ENCODE results near the gene ACADL. TPM values are rescaled to one million over a fixed set of nuclear protein-coding genes. Genes with fewer than 3 reads are reported as not detected.

ACADL gene
- total RNA-seq, 1 experiment from 2014 or later, result not detected

DNA sequence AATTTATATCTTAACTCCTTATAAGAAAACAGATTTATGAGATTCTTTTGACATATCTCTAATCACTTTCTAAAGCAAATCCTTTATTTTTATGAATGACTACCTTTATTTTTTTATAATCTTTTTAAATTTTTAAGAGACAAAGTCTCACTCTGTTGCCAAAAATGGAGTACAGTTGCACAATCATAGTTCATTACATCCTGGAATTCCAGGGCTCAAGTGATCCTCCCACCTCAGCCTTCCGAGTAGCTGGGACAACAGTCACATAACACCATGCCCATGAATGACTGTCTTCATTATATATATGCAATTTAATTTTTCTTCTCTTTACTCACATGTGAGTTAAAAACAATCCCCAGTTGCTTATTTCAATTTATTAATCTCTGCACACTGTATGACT is 21.7 kb downstream of the ACADL start:
- Histone ChIP-seq H3K9ac (ENCODE audit: low read length) (no peak overlapping the region), H4K20me1 (ENCODE audit: insufficient read depth) (no peaks in the 10 kb centered on the region), H3K4me3 (replicated peaks in 1 of 2; ENCODE audit: low read depth in 1 of 2, low read length in 2 of 2) (no peak overlapping the region), H3K4me1 (ENCODE audit: control insufficient read depth in 1 of 2, insufficient read depth in 2 of 2, low read length in 2 of 2) (no peaks in the 10 kb centered on the region), H3K79me2 (ENCODE audit: insufficient read depth, low read length) (no peaks in the 10 kb centered on the region), H3K9me2 (ENCODE audit: insufficient read depth) (no peaks in the 10 kb centered on the region), H2AFZ (ENCODE audit: low read depth, low read length, poor library complexity, severe bottlenecking) (no peak overlapping the region), H3K27me3 (ENCODE audit: insufficient read depth, low read length) (no peaks in the 10 kb centered on the region), H3K36me3 (ENCODE audit: control insufficient read depth in 1 of 2, insufficient read depth in 2 of 2, low read length in 2 of 2) (no peaks in the 10 kb centered on the region), H3K27ac (ENCODE audit: low read depth, low read length) (no peak overlapping the region), H3K9me3 (ENCODE audit: control insufficient read depth in 1 of 2, insufficient read depth in 1 of 2, low read depth in 1 of 2, low read length in 2 of 2) (no peaks in the 10 kb centered on the region), H3K4me2 (ENCODE audit: low read length) (no peak overlapping the region)
- DNase-seq (ENCODE audit: low read depth, low spot score) (no peak), ATAC-seq (no peak)
- POLR2A ChIA-PET, result no interaction called here
- CTCF ChIA-PET, result no interaction called here
- intact Hi-C loops (cut with micrococcal nuclease), result no loop called here
- BruUV-seq (replicated peaks), result no TSS peak
- TF ChIP-seq ELF1 (IDR thresholded peaks at IDR 0.05; ENCODE audit: borderline replicate concordance, low read depth) (no peak), ZFX (IDR thresholded peaks at IDR 0.05) (no peak), SP1 (IDR thresholded peaks at IDR 0.05; ENCODE audit: low read depth) (no peak), EZH2phosphoT487 (IDR thresholded peaks at IDR 0.05; ENCODE audit: borderline replicate concordance) (no peak), CEBPB (IDR thresholded peaks at IDR 0.05; ENCODE audit: low read depth) (no peak), POLR2AphosphoS5 (IDR thresholded peaks at IDR 0.05; ENCODE audit: low read depth, low read length) (no peak), SRF (IDR thresholded peaks at IDR 0.05; ENCODE audit: low read depth) (no peak), POLR2A (IDR thresholded peaks at IDR 0.05; ENCODE audit: borderline replicate concordance, extremely low read depth, insufficient read depth, insufficient read length) (no peak), CBX3 (IDR thresholded peaks at IDR 0.05; ENCODE audit: low read depth) (no peak), JUND (IDR thresholded peaks at IDR 0.05) (no peak), SIN3A (IDR thresholded peaks at IDR 0.05; ENCODE audit: low read depth) (no peak), FOSL1 (IDR thresholded peaks at IDR 0.05; ENCODE audit: low read depth) (no peak), EZH2 (IDR thresholded peaks at IDR 0.05) (no peak)
- TF ChIP-seq, protein P1, sequence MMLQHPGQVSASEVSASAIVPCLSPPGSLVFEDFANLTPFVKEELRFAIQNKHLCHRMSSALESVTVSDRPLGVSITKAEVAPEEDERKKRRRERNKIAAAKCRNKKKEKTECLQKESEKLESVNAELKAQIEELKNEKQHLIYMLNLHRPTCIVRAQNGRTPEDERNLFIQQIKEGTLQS (IDR thresholded peaks at IDR 0.05), result no peak
- TF ChIP-seq, protein P2, sequence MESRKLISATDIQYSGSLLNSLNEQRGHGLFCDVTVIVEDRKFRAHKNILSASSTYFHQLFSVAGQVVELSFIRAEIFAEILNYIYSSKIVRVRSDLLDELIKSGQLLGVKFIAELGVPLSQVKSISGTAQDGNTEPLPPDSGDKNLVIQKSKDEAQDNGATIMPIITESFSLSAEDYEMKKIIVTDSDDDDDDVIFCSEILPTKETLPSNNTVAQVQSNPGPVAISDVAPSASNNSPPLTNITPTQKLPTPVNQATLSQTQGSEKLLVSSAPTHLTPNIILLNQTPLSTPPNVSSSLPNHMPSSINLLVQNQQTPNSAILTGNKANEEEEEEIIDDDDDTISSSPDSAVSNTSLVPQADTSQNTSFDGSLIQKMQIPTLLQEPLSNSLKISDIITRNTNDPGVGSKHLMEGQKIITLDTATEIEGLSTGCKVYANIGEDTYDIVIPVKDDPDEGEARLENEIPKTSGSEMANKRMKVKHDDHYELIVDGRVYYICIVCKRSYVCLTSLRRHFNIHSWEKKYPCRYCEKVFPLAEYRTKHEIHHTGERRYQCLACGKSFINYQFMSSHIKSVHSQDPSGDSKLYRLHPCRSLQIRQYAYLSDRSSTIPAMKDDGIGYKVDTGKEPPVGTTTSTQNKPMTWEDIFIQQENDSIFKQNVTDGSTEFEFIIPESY (IDR thresholded peaks at IDR 0.05; ENCODE audit: extremely low read depth, insufficient replicate concordance, low read length), result no peak
- TF ChIP-seq, protein P3, sequence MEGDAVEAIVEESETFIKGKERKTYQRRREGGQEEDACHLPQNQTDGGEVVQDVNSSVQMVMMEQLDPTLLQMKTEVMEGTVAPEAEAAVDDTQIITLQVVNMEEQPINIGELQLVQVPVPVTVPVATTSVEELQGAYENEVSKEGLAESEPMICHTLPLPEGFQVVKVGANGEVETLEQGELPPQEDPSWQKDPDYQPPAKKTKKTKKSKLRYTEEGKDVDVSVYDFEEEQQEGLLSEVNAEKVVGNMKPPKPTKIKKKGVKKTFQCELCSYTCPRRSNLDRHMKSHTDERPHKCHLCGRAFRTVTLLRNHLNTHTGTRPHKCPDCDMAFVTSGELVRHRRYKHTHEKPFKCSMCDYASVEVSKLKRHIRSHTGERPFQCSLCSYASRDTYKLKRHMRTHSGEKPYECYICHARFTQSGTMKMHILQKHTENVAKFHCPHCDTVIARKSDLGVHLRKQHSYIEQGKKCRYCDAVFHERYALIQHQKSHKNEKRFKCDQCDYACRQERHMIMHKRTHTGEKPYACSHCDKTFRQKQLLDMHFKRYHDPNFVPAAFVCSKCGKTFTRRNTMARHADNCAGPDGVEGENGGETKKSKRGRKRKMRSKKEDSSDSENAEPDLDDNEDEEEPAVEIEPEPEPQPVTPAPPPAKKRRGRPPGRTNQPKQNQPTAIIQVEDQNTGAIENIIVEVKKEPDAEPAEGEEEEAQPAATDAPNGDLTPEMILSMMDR (IDR thresholded peaks at IDR 0.05 in 2 of 3, conservative IDR thresholded peaks at IDR 0.05 in 1 of 3; ENCODE audit: borderline replicate concordance in 1 of 3, insufficient read depth in 1 of 3, low read depth in 2 of 3, low read length in 2 of 3), result no peak
- TF ChIP-seq, protein P4, sequence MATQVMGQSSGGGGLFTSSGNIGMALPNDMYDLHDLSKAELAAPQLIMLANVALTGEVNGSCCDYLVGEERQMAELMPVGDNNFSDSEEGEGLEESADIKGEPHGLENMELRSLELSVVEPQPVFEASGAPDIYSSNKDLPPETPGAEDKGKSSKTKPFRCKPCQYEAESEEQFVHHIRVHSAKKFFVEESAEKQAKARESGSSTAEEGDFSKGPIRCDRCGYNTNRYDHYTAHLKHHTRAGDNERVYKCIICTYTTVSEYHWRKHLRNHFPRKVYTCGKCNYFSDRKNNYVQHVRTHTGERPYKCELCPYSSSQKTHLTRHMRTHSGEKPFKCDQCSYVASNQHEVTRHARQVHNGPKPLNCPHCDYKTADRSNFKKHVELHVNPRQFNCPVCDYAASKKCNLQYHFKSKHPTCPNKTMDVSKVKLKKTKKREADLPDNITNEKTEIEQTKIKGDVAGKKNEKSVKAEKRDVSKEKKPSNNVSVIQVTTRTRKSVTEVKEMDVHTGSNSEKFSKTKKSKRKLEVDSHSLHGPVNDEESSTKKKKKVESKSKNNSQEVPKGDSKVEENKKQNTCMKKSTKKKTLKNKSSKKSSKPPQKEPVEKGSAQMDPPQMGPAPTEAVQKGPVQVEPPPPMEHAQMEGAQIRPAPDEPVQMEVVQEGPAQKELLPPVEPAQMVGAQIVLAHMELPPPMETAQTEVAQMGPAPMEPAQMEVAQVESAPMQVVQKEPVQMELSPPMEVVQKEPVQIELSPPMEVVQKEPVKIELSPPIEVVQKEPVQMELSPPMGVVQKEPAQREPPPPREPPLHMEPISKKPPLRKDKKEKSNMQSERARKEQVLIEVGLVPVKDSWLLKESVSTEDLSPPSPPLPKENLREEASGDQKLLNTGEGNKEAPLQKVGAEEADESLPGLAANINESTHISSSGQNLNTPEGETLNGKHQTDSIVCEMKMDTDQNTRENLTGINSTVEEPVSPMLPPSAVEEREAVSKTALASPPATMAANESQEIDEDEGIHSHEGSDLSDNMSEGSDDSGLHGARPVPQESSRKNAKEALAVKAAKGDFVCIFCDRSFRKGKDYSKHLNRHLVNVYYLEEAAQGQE (IDR thresholded peaks at IDR 0.05; ENCODE audit: low read depth), result no peak
- RAD21 ChIA-PET (ENCODE audit: low non-redundant PET in 1 of 2, low total read pairs in 2 of 2, uncharacterized antibody in 2 of 2, unreplicated experiment in 2 of 2), result no interaction called here

All from HCT116 (cell line).